ENCODE results near the gene PFDN6. TPM values are rescaled to one million over a fixed set of nuclear protein-coding genes. Genes with fewer than 3 reads are reported as not detected.

Gene PFDN6
- total RNA-seq, 1 donor from 2014 or later = 52.1 TPM

DNA sequence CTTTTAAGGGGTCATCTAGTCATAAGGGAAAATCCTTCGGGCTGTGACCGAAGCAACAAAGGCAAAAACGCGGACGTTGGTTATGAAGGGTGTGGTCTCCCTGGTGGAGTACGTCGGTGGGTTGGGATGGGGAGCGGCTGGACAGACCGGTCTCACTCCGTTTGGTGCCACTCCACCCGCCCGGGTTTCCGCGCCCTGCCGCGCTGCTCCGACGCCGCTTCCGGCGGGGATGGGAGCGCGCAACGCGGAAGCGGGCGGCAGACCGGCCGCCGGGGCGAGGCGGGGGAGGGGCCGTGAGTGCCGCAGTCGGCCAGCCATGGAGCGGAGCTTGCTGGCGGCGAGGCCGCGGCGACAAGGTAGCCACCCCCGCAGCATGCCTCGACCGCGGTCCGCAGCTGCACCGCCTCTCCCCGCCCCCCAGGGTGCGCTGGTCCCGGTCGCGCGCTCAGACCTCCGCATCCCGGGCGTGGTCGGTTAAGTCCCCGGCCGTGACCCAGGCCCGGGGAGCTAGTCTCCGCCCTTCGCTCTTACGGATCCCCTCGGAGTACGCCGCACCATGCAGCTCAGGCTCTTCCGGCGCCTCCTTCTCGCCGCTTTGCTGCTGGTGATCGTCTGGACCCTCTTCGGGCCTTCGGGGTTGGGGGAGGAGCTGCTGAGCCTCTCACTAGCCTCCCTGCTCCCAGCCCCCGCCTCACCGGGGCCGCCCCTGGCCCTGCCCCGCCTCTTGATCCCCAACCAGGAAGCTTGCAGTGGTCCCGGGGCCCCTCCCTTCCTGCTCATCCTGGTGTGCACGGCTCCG is 12.3 kb upstream of the PFDN6 start, which contains the start of gene B3GALT4:
Gene B3GALT4, plus strand, starts transcription at position 260 of the 799 bp plus-strand sequence. Its CDS starts 297 bp downstream, at position 557.
- DNase-seq (ENCODE audit: low spot score, unreplicated experiment) = peak; percentile 65
- Mint-ChIP-seq H3K36me3 (ENCODE audit: insufficient read depth) (peaks cover 17% of the 10 kb centered on the region), H3K4me1 (ENCODE audit: low read depth) (peaks cover 31% of the 10 kb centered on the region), H3K9me3 (ENCODE audit: low read depth) (no peaks in the 10 kb centered on the region), H3K27ac (peak within 1 kb of the TSS; percentile 92), H3K27me3 (no peaks in the 10 kb centered on the region), H3K4me3 (ENCODE audit: low read depth) (peak within 1 kb of the TSS; percentile 80)
- peak; percentile 67 for TF ChIP-seq CTCF (IDR thresholded peaks at IDR 0.05; ENCODE audit: unreplicated experiment)

DNA sequence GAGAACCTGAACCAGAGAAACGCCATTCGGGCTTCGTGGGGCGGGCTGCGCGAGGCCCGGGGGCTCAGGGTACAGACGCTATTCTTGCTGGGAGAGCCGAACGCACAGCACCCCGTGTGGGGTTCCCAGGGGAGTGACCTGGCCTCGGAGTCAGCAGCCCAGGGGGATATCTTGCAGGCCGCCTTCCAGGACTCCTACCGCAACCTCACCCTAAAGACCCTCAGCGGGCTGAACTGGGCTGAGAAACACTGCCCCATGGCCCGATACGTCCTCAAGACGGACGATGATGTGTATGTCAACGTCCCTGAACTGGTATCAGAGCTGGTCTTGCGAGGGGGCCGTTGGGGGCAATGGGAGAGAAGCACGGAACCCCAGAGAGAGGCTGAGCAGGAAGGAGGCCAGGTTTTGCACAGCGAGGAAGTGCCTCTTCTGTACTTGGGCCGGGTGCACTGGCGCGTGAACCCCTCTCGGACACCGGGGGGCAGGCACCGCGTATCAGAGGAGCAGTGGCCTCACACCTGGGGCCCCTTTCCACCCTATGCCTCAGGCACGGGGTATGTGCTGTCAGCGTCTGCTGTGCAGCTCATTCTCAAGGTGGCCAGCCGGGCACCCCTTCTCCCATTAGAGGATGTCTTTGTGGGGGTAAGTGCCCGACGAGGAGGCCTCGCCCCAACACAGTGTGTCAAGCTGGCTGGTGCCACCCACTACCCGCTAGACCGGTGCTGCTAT is 11.6 kb upstream of the PFDN6 start:
- peak; percentile 22 for TF ChIP-seq CTCF (IDR thresholded peaks at IDR 0.05; ENCODE audit: unreplicated experiment)
- peaks cover 25% of the 10 kb centered on the region for H3K4me1 Mint-ChIP-seq (ENCODE audit: low read depth)
- peak overlapping the region; percentile 91 for H3K27ac Mint-ChIP-seq
- peaks cover 15% of the 10 kb centered on the region for H3K36me3 Mint-ChIP-seq (ENCODE audit: insufficient read depth)
- no peaks in the 10 kb centered on the region for H3K9me3 Mint-ChIP-seq (ENCODE audit: low read depth)
- DNase-seq (ENCODE audit: low spot score, unreplicated experiment) = no peak
- H3K4me3 Mint-ChIP-seq (ENCODE audit: low read depth) = peak overlapping the region; percentile 80
- no peaks in the 10 kb centered on the region for H3K27me3 Mint-ChIP-seq

- Mint-ChIP-seq H3K36me3 (ENCODE audit: insufficient read depth) (peaks cover 16% of the 10 kb centered on the region), H3K4me3 (ENCODE audit: low read depth) (no peak overlapping the region)
Measured at GRCh38 chr6:33278392-33278741, 11.0 kb upstream of the PFDN6 start.

DNA sequence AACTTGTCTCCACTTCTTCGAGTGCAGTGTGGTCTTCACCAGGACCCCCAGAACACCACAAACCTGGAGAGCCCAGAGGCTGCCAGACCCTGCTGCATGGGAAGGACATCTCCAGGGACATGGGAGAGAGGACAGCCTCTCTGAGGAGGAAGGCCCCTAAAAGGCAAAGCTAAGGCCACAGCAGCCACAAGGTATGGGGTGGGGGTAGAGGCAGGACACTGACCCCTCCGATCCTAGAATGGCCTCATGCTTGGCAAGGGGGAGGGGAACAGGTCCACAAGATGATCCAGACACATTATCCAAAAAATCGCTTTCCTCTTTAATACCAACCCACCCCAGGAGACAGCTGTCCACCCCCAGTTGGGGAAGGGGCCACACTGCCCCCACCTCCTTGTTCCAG is 10.6 kb upstream of the PFDN6 start:
- no peaks in the 10 kb centered on the region for H3K27me3 Mint-ChIP-seq

More at GRCh38 chr6:33278392-33278741, 11.0 kb upstream of the PFDN6 start:
- Mint-ChIP-seq H3K9me3 (ENCODE audit: low read depth) (no peaks in the 10 kb centered on the region), H3K27ac (no peak overlapping the region), H3K4me1 (ENCODE audit: low read depth) (peaks cover 19% of the 10 kb centered on the region), H3K27me3 (no peaks in the 10 kb centered on the region)
- TF ChIP-seq CTCF (IDR thresholded peaks at IDR 0.05; ENCODE audit: unreplicated experiment) = no peak
- no peak for DNase-seq (ENCODE audit: low spot score, unreplicated experiment)

More for the DNA sequence above, 10.6 kb upstream of the PFDN6 start:
- Mint-ChIP-seq H3K4me3 (ENCODE audit: low read depth) (no peak overlapping the region), H3K36me3 (ENCODE audit: insufficient read depth) (peaks cover 16% of the 10 kb centered on the region), H3K27ac (no peak overlapping the region), H3K4me1 (ENCODE audit: low read depth) (peaks cover 17% of the 10 kb centered on the region), H3K9me3 (ENCODE audit: low read depth) (no peaks in the 10 kb centered on the region)
- TF ChIP-seq CTCF (IDR thresholded peaks at IDR 0.05; ENCODE audit: unreplicated experiment) = no peak
- DNase-seq (ENCODE audit: low spot score, unreplicated experiment) = no peak

All from progenitor cell of endocrine pancreas (in vitro differentiated cells).